Caki2 (cell line): ENCODE data around the gene PSMG4. TPM values are rescaled to one million over a fixed set of nuclear protein-coding genes. Genes with fewer than 3 reads are reported as not detected.
A peak's percentile ranks its signal among the peaks of the same experiment; 100 is the strongest.
"Not testable (repeated sequence)": the region's sequence is repeated elsewhere in the genome, so short reads cannot be mapped to it uniquely, and the experiment has no call there.

ENCODE experiments used
- DNase-seq: peaks from one replicate; pipeline ENCODE4 v3.0.0-alpha.2; 2015; ENCODE audit warnings: low read depth
- in situ Hi-C: cut with HindIII; loops from 2 replicates; pipeline ENCODE4 v1.10.0; 2016; ENCODE audit warnings: low sequenced_read_pairs, low pct_unique_long_range_greater_than_20kb, mixed read lengths
- total RNA-seq: library from RNA; depleted of rRNA; stranded (reverse); fragments of >200 nt; shearing (Covaris generic); gene quantifications from 2 replicates; pipeline ENCODE4 v1.2.3, GENCODE V29; 2014; ENCODE audit warnings: low replicate concordance

The PSMG4 gene
- total RNA-seq, 1 experiment from 2014 or later, result 74.5 TPM

- in situ Hi-C loops, DNase-seq: not testable (repeated sequence)
Observed at GRCh38 chr6:3244832-3245161, 13.9 kb upstream of the PSMG4 start.

GRCh38 chr6:3245216-3245615 is 13.5 kb upstream of the PSMG4 start:
- in situ Hi-C loops, result no loop called here

GRCh38 chr6:3247255-3248146 is 11.2 kb upstream of the PSMG4 start:
- DNase-seq, result no peak
- in situ Hi-C loops, result no loop called here

More at GRCh38 chr6:3245216-3245615, 13.5 kb upstream of the PSMG4 start:
- no peak for DNase-seq

- in situ Hi-C loops, result no loop called here
Observed at GRCh38 chr6:3249821-3250220, 8.9 kb upstream of the PSMG4 start.

GRCh38 chr6:3250231-3250675 is 8.5 kb upstream of the PSMG4 start:
- in situ Hi-C loops, result no loop called here

More at GRCh38 chr6:3249821-3250220, 8.9 kb upstream of the PSMG4 start:
- DNase-seq, result no peak

GRCh38 chr6:3251462-3252314 is 7.1 kb upstream of the PSMG4 start:
- DNase-seq, result peak; percentile 78
- in situ Hi-C loops, result no loop called here

More at GRCh38 chr6:3250231-3250675, 8.5 kb upstream of the PSMG4 start:
- DNase-seq, result no peak

- in situ Hi-C loops, result no loop called here
- no peak for DNase-seq
Observed at GRCh38 chr6:3252369-3252768, 6.4 kb upstream of the PSMG4 start.

GRCh38 chr6:3252861-3253596 is 5.7 kb upstream of the PSMG4 start:
- in situ Hi-C loops, result no loop called here
- no peak for DNase-seq

GRCh38 chr6:3253597-3253961 is 5.2 kb upstream of the PSMG4 start:
- in situ Hi-C loops, result no loop called here
- no peak for DNase-seq

- DNase-seq, result no peak
- in situ Hi-C loops, result no loop called here
Observed at GRCh38 chr6:3258201-3258600, 546 bp upstream of the PSMG4 start.

- peak; percentile 41 for DNase-seq
- in situ Hi-C loops, result no loop called here
Observed at GRCh38 chr6:3259491-3259958, 778 bp downstream of the PSMG4 start.

- DNase-seq, result no peak
- in situ Hi-C loops, result no loop called here
Observed at GRCh38 chr6:3260296-3260695, 1.5 kb downstream of the PSMG4 start.

- DNase-seq, result no peak
- in situ Hi-C loops, result no loop called here
Observed at GRCh38 chr6:3260772-3261517, 2.2 kb downstream of the PSMG4 start.

- DNase-seq, result no peak
- in situ Hi-C loops, result no loop called here
Observed at GRCh38 chr6:3261518-3261820, 2.7 kb downstream of the PSMG4 start.

- no peak for DNase-seq
- in situ Hi-C loops, result no loop called here
Observed at GRCh38 chr6:3261921-3262320, 3.2 kb downstream of the PSMG4 start.

- no peak for DNase-seq
- in situ Hi-C loops, result no loop called here
Observed at GRCh38 chr6:3263096-3263495, 4.3 kb downstream of the PSMG4 start.

GRCh38 chr6:3264356-3264755 is 5.6 kb downstream of the PSMG4 start:
- no peak for DNase-seq
- in situ Hi-C loops, result no loop called here

GRCh38 chr6:3265671-3266070 is 6.9 kb downstream of the PSMG4 start:
- DNase-seq, result no peak
- in situ Hi-C loops, result no loop called here
